Activated T-cell treated with anti-CD3 and anti-CD28 coated beads, Interleukin-2, amount 50 U/mL, for 1 hour (primary cell): ENCODE results near the gene ZNF592.
"Not testable (repeated sequence)": the region's sequence is repeated elsewhere in the genome, so short reads cannot be mapped to it uniquely, and the experiment has no call there.

Source experiments
- DNase-seq: peaks from one replicate; pipeline ENCODE4 v3.0.0-alpha.2; 2020

Gene ZNF592

GRCh38 chr15:84749111-84749991, 959 bp downstream of the ZNF592 start:
- DNase-seq, result peak; percentile 49

- no peak for DNase-seq
Measured at GRCh38 chr15:84750583-84751092, 2.2 kb downstream of the ZNF592 start.

- not testable (repeated sequence) for DNase-seq
Measured at GRCh38 chr15:84751721-84752120, 3.3 kb downstream of the ZNF592 start.

- no peak for DNase-seq
Measured at GRCh38 chr15:84752195-84752594, 3.8 kb downstream of the ZNF592 start.

GRCh38 chr15:84752700-84753099, 4.3 kb downstream of the ZNF592 start:
- DNase-seq, result no peak

GRCh38 chr15:84754889-84755288, 6.5 kb downstream of the ZNF592 start:
- DNase-seq, result not testable (repeated sequence)

GRCh38 chr15:84755736-84756527, 7.5 kb downstream of the ZNF592 start:
- DNase-seq, result no peak

GRCh38 chr15:84759018-84759417, 10.6 kb downstream of the ZNF592 start:
- no peak for DNase-seq

- DNase-seq, result no peak
Measured at GRCh38 chr15:84760219-84760618, 11.8 kb downstream of the ZNF592 start.

GRCh38 chr15:84761607-84762131, 13.3 kb downstream of the ZNF592 start:
- no peak for DNase-seq

GRCh38 chr15:84762840-84763572, 14.6 kb downstream of the ZNF592 start:
- DNase-seq, result no peak

- no peak for DNase-seq
Measured at GRCh38 chr15:84764585-84764984, 16.2 kb downstream of the ZNF592 start.

GRCh38 chr15:84764989-84765388, 16.6 kb downstream of the ZNF592 start:
- DNase-seq, result no peak

GRCh38 chr15:84765675-84766074, 17.3 kb downstream of the ZNF592 start:
- no peak for DNase-seq

- DNase-seq, result no peak
Measured at GRCh38 chr15:84766461-84767035, 18.2 kb downstream of the ZNF592 start.

GRCh38 chr15:84772031-84772430, 23.6 kb downstream of the ZNF592 start:
- DNase-seq, result no peak

- DNase-seq, result no peak
Measured at GRCh38 chr15:84772467-84772866, 24.1 kb downstream of the ZNF592 start.

GRCh38 chr15:84773716-84774115, 25.3 kb downstream of the ZNF592 start:
- no peak for DNase-seq

- DNase-seq, result no peak
Measured at GRCh38 chr15:84775867-84776449, 27.6 kb downstream of the ZNF592 start.

- DNase-seq, result no peak
Measured at GRCh38 chr15:84778194-84778593, 29.8 kb downstream of the ZNF592 start.

GRCh38 chr15:84780492-84780891, 32.1 kb downstream of the ZNF592 start:
- DNase-seq, result no peak

GRCh38 chr15:84781495-84781894, 33.1 kb downstream of the ZNF592 start:
- no peak for DNase-seq
